ENCODE data around the gene HELZ2.
A peak's percentile ranks its signal among the peaks of the same experiment; 100 is the strongest.

HELZ2 gene

GRCh38 chr20:63539441-63540370, 34.3 kb downstream of the HELZ2 start:
- DNase-seq (ENCODE audit: low read depth in 1 of 2, low spot score in 1 of 2): no peak

DNA sequence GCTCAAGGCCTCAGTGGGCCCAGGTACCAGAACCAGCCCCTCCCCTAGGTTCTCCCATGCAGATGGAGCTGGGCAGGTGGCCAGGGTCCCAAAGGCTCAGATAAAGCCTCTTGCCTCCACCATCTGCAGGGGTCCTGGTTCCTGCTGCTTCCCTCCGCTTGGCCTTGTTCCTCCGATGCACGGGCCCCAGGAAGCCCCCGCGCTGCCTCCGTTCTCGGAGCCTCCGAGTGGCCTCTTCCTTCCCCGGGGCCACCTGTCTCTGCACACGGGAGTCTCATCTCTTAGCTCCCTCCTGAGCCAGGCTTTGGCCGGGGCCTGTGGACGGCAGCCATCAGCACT, 35.0 kb downstream of the HELZ2 start:
- DNase-seq (ENCODE audit: low read depth in 1 of 2, low spot score in 1 of 2): no peak

- DNase-seq (ENCODE audit: low read depth in 1 of 2, low spot score in 1 of 2): no peak
These were observed 35.6 kb downstream of the HELZ2 start for GRCh38 chr20:63538204-63539091.

DNA sequence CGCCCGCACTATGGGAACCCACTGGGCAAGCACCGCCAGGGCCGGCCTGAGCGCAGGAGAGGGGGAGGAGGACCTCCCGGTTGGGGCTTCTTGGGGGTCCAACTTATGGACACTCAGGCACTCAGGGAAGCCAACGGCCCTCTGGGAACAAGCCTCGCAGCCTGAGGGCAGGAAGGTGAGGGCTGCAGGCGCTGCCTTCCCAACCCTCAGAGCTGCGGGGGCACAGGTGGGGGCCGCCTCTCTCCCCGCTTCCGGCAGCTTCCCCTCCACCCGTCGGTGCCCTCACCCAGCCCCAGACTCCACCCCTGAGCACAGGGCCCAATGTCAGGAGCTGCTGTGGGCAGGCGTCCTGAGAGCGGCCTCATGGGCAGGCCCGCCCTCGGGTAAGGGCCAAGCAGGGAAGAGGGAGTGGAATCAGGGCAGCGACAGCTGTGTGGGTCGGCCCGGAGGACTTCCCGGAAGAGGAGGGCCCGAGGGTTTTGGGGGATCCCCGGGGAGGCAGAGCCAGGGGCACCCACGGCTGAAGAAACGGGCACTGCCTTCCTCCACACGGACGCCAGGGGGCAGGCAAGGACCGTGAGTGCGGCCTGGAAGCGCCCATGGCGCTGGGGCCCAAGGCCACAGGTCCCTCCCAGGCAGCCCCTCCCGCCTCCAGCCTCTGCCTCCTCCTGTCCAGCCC, 36.4 kb downstream of the HELZ2 start:
- peak; percentile 87 for DNase-seq (ENCODE audit: low read depth in 1 of 2, low spot score in 1 of 2)

DNA sequence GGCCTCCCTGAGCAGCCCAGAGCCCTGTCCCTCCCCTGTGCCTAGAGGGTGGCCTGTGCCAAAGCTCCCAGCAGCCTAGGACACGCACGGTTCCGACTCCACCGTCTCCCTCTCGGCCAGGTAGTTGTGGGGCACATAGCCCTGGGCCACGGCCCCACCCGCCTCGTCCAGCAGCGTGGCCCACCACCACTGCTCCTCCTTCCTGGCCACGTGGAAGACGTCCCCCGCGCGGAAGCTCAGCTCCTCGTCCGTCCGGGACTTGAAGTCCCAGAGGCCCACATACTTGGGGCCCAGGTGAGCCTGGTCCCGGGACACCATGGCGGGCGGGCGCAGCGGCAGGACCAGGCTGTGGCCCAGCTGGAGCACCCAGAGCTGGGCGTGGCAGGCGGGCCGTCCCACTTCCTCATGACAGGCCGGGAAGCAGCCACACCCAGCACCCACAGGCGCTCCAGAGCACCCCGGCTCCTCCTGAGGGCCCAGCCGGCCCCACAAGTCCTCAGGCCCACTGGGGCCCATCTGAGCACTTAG, 37.0 kb downstream of the HELZ2 start, which contains the start of gene PTK6:
Gene PTK6, minus strand, starts transcription at position 380 of the 528 bp plus-strand sequence. Its CDS starts 62 bp downstream, at position 318.
- no peak for DNase-seq (ENCODE audit: low read depth in 1 of 2, low spot score in 1 of 2)

- no peak for DNase-seq (ENCODE audit: low read depth in 1 of 2, low spot score in 1 of 2)
These were observed 37.6 kb downstream of the HELZ2 start for GRCh38 chr20:63536241-63536977.

DNA sequence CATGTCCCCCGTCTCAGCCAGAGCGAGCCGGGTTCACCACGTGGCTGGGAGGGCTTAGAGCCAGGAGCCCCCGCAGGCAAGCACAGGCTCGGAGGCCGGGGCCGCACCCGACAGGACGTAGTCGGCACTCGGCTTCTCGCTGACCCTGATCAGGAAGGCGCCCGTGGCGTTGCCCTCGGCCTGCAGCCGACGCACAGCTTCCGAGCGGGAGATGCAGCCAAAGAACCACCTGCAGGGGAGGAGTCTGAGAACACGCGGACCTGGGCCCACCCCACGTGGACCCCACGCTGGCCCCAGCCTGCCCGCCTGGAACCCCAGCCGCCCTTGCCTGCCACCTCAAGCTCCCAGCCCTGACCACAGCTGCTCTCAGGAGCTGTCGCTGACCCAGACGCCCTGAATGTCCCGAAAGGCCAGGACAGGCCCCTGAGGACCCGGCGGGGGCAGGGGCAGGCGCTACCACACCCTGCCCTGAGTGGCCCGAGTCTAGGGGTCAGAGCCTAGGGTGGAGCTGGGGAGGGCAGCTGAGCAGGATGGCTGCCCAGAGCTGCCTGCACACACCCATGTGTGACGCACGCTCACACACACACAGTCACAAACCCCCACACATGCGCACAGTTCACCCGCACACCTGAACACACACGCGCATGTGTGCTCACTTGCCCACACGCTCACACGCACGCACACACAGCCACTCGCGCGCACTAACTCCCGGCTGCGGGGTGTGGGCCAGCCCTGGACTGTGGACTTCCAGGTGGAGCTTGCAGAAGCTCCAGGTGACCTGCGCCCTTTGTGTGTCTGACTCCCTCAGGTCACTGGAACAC, 39.0 kb downstream of the HELZ2 start:
- no peak for DNase-seq (ENCODE audit: low read depth in 1 of 2, low spot score in 1 of 2)

DNA sequence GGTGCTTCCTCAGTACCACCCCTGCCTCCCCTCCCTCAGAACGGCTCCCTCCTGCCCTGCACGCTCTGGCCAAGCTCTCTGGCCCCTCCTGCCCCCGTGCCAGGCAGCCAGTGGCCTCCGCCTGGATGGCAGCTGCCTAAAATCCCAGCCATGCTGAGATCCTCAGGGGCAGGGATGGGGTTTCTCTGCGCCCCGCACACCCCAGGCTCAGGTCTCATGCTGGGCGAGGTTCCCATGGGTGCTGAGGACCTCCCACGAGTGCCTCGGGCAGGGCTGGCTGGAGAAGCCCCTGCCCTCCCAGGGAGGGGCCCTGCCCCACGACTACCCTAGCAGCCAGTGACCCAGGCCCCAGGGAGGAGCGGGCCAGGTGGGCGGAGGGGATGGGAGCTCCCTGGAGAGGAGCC, 39.6 kb downstream of the HELZ2 start:
- no peak for DNase-seq (ENCODE audit: low read depth in 1 of 2, low spot score in 1 of 2)

DNA sequence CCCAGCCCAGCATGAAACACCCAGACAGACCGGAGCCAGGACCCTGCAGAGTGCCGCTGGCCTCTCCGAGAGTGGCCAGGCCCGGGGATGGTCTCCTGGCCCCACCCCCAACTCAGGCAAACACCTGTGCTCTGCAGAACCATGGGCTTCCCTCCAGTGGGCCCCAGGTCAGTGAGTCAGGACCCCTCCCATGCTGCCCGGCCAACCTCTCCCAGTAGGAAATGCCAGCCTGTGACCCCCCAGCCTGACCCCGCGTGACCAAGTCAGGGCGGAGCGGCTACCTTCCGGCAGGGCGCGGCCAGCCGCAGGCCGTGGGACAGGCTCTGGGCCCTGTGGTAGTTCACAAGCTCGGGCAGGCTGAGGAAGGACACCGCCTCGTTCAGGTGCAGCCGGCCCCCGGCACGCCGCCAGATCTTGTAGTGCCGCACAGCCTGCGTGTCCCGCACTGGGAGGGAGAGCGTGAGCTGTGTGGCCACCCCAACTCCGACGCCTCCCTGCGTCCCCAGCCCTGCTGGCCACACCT, 40.1 kb downstream of the HELZ2 start:
- DNase-seq (ENCODE audit: low read depth in 1 of 2, low spot score in 1 of 2): no peak

- DNase-seq (ENCODE audit: low read depth in 1 of 2, low spot score in 1 of 2): no peak
These were observed 40.7 kb downstream of the HELZ2 start for GRCh38 chr20:63533388-63533787.

DNA sequence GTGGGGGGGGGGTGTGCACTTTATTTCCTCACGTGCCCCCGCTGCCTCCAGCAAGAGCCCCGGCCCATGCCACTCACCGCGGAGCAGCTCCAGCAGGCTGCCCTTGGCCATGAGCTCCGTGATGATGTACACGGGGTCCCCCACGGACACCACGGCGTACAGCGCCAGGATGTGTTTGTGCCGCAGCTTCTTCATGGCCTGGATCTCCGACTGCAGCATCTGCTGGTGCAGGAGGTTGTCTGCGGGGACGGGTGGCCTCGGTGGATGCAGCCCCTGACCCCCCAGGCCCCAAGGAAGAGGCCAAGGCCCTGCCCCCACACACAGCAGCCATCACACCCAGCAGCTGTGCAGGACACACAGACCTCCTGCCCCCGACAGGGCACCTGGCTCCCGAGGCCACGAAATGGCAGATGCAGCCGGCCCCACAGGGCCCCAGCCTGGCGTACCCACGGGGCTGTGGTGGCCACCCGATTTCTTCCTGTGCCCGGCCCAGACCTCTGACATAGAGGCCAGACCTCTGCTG, 41.5 kb downstream of the HELZ2 start:
- no peak for DNase-seq (ENCODE audit: low read depth in 1 of 2, low spot score in 1 of 2)

DNA sequence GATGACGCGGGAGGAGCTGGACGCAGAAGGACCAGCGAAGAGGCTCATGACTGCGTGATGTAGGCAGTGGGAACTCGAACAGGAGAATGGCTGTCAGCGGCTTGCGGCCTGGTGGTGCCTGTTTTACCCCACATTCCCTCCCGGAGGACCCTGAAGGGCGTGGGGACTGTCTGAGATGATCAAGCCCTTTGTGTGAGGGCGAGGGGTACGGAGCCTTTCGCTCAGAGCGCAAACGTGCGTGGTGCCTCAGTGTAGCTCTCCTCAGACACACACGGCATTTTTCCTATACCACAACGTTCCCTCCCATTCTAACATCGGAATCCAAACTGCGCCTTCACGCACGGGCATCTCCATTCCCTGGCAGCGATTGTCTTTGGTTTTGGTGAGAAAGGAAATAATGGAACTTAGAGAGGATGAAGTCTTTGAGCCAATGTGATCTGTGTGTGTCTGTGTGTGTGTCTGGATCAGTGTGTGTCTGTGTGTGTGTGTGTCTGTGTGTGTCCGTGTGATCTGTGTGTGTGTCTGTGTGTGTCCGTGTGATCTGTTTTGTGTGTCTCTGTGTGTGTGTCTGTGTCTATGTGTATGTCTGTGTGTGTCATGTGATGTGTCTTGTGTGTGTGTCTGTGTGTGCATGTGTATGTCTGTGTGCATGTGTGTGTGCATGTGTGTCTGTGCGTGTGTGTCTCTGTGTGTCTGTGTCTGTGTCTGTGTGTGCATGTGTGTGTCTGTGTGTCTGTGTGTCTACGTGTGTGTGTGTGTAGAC, 42.2 kb downstream of the HELZ2 start:
- no peak for DNase-seq (ENCODE audit: low read depth in 1 of 2, low spot score in 1 of 2)

DNA sequence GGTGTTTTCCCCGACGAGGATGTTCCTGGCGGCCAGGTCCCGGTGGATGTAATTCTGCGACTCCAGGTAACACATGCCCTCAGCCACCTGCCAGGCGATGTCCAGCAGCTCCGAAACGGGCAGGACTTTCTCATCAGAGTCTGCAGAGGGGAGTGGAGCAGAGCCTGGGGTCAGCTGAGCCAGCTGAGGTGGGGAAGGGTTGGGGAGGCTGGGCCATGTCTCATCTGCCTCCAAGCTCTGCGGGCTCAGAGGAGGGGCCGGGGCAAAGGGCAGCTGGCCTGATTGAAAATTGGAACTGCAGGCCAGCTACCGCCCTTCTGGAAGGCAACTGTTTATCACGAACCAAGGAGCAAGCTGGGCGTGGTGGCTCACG, 43.3 kb downstream of the HELZ2 start:
- DNase-seq (ENCODE audit: low read depth in 1 of 2, low spot score in 1 of 2): no peak

DNA sequence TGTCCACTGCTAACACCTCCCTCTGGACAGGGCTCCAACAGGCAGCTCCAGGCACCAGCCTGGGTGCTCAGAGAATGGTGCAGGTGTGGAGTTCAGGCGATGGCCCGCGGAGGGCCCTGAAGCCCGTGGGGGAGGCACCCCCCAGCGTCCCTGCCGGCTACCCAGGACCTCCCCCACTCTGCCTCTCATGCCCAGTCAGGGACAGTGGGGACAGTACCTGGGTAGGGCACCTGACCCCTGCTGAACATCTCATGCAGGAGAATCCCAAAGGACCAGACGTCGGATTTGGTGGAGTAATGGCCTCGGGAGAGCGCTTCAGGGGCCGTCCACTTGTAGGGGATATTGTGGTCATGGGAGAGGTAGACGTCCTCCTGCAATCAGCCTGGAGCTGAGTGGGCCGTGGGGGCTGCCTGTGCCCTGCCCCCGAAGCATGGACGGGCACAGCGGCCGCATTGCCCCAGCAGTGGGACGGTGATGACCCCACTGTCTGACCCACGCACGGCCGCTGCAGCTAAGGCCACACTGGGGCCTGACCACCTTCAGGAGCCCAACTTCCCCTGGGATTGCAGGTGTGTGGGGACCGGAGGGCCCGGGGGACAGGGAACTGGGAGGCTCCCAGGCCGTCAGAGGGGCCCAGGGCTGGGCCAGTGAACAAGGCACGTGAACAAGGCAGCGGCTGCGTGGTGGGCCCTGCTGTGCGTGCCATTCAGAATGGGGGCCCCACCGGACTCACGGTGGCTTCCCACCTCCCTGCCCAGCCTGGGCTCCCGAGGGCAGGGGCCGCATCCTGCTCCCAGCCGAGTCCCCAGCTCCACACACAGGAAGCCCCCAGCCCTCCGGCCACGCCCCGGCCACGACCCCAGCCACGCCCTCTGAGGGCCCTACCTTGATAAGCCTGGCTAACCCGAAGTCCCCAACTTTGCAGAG, 43.9 kb downstream of the HELZ2 start:
- no peak for DNase-seq (ENCODE audit: low read depth in 1 of 2, low spot score in 1 of 2)

DNA sequence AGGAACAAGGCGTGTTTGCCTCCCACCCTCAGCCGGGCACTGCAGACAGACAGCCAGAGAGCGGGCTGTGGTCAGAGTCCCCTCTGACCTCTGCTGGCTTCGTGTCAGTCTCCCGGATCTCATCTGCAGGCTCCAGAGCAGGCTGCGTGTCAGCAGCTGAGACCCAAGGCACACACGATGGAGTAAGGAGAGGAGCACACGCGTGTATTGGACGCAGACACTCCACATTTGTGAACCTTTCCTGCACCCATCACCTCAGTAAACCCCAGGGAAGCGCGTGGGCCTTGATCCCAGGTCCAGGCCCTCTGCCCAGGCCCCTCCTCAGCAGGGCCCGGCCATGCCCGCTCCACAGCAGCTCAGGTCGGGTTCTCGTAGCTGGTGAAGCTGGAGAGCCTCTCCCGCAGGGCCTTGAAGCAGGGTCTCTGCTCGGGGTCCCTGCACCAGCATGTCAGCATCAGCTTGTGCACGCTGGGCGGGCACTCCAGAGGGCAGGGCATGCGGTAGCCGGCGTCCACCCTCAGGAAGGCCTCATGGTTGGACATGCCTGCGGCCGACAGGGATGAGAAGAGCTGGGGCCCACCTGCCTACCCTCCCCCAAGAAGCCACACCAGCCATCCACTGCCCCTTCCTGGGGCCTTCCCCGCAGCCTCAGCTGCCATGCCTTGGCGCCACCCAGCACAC, 44.7 kb downstream of the HELZ2 start:
- no peak for DNase-seq (ENCODE audit: low read depth in 1 of 2, low spot score in 1 of 2)

GRCh38 chr20:63527184-63527583, 46.9 kb downstream of the HELZ2 start:
- DNase-seq (ENCODE audit: low read depth in 1 of 2, low spot score in 1 of 2): no peak

DNA sequence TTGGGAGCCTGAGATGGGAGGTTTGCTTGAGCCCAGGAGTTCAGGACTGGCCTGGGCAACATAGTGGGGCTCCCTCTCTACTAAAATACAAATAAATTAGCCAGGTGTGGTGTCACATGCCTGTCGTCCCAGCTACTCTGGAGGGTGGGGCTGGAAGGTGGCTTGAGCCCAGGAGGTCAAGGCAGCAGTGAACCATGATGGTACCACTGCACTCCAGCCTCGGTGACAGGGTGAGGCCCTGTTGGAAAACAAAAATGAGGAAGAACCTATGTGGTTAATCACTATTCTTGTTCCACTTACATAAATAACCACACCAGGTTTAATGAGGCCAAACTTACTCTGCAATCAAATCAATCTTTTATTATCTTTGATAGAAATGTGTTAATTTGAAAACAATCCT, 48.1 kb downstream of the HELZ2 start:
- DNase-seq (ENCODE audit: low read depth in 1 of 2, low spot score in 1 of 2): no peak

Measured in stimulated activated CD4-positive, alpha-beta T cell treated with anti-CD3 and anti-CD28 coated beads, Interleukin-15, amount 100 ng/mL, for 1 hour (primary cell).